Measurements from ENCODE around the gene ODAD2.

ODAD2 gene

GRCh38 chr10:27959093-27959715 lies 39.7 kb downstream of the ODAD2 start:
- no peak for TF ChIP-seq MAX (IDR thresholded peaks at IDR 0.05)
- no peak for TF ChIP-seq NFIC (IDR thresholded peaks at IDR 0.05)
- no peak for TF ChIP-seq TEAD4 (IDR thresholded peaks at IDR 0.05)
- no peak for TF ChIP-seq ZBTB7A (IDR thresholded peaks at IDR 0.05; ENCODE audit: low read depth)
- TF ChIP-seq YY1 (IDR thresholded peaks at IDR 0.05; ENCODE audit: low read depth) = no peak
- no peak for TF ChIP-seq EP300 (IDR thresholded peaks at IDR 0.05; ENCODE audit: borderline replicate concordance)
- TF ChIP-seq RAD21 (IDR thresholded peaks at IDR 0.05; ENCODE audit: low read depth) = no peak
- no peak for TF ChIP-seq USF1 (IDR thresholded peaks at IDR 0.05)
- TF ChIP-seq CREB1 (IDR thresholded peaks at IDR 0.05; ENCODE audit: low read depth) = no peak
- TF ChIP-seq CEBPB (IDR thresholded peaks at IDR 0.05) = no peak

GRCh38 chr10:27950242-27950564 lies 48.7 kb downstream of the ODAD2 start:
- TF ChIP-seq YY1 (IDR thresholded peaks at IDR 0.05; ENCODE audit: low read depth) = no peak
- no peak for TF ChIP-seq FOXM1 (IDR thresholded peaks at IDR 0.05; ENCODE audit: borderline replicate concordance, low read depth)
- no peak for TF ChIP-seq MAX (IDR thresholded peaks at IDR 0.05)
- TF ChIP-seq CEBPB (IDR thresholded peaks at IDR 0.05) = no peak
- TF ChIP-seq TCF12 (IDR thresholded peaks at IDR 0.05; ENCODE audit: low read depth) = no peak
- no peak for TF ChIP-seq CREB1 (IDR thresholded peaks at IDR 0.05; ENCODE audit: low read depth)
- no peak for TF ChIP-seq TAF1 (IDR thresholded peaks at IDR 0.05; ENCODE audit: low read depth)
- no peak for TF ChIP-seq EP300 (IDR thresholded peaks at IDR 0.05; ENCODE audit: borderline replicate concordance)
- TF ChIP-seq NFIC (IDR thresholded peaks at IDR 0.05) = no peak
- TF ChIP-seq RAD21 (IDR thresholded peaks at IDR 0.05; ENCODE audit: low read depth) = no peak
- no peak for TF ChIP-seq EGR1 (IDR thresholded peaks at IDR 0.05)
- TF ChIP-seq REST (IDR thresholded peaks at IDR 0.05; ENCODE audit: low read depth) = no peak
- no peak for TF ChIP-seq ZBTB7A (IDR thresholded peaks at IDR 0.05; ENCODE audit: low read depth)
- no peak for TF ChIP-seq TEAD4 (IDR thresholded peaks at IDR 0.05)
- no peak for TF ChIP-seq USF1 (IDR thresholded peaks at IDR 0.05)

- TF ChIP-seq ZBTB7A (IDR thresholded peaks at IDR 0.05; ENCODE audit: low read depth) (no peak), TAF1 (IDR thresholded peaks at IDR 0.05; ENCODE audit: low read depth) (no peak), EP300 (IDR thresholded peaks at IDR 0.05; ENCODE audit: borderline replicate concordance) (no peak), CREB1 (IDR thresholded peaks at IDR 0.05; ENCODE audit: low read depth) (no peak)
These were observed 49.2 kb downstream of the ODAD2 start for GRCh38 chr10:27949528-27950241.

- no peak for TF ChIP-seq TCF12 (IDR thresholded peaks at IDR 0.05; ENCODE audit: low read depth)
- no peak for TF ChIP-seq TEAD4 (IDR thresholded peaks at IDR 0.05)
- no peak for TF ChIP-seq ZBTB7A (IDR thresholded peaks at IDR 0.05; ENCODE audit: low read depth)
- TF ChIP-seq CEBPB (IDR thresholded peaks at IDR 0.05) = no peak
- no peak for TF ChIP-seq EP300 (IDR thresholded peaks at IDR 0.05; ENCODE audit: borderline replicate concordance)
- TF ChIP-seq EGR1 (IDR thresholded peaks at IDR 0.05) = no peak
- no peak for TF ChIP-seq MAX (IDR thresholded peaks at IDR 0.05)
- no peak for TF ChIP-seq RAD21 (IDR thresholded peaks at IDR 0.05; ENCODE audit: low read depth)
- no peak for TF ChIP-seq FOXM1 (IDR thresholded peaks at IDR 0.05; ENCODE audit: borderline replicate concordance, low read depth)
- TF ChIP-seq CREB1 (IDR thresholded peaks at IDR 0.05; ENCODE audit: low read depth) = no peak
- TF ChIP-seq YY1 (IDR thresholded peaks at IDR 0.05; ENCODE audit: low read depth) = no peak
- no peak for TF ChIP-seq TAF1 (IDR thresholded peaks at IDR 0.05; ENCODE audit: low read depth)
- TF ChIP-seq NFIC (IDR thresholded peaks at IDR 0.05) = no peak
- no peak for TF ChIP-seq REST (IDR thresholded peaks at IDR 0.05; ENCODE audit: low read depth)
- TF ChIP-seq USF1 (IDR thresholded peaks at IDR 0.05) = no peak
These were observed 50.7 kb downstream of the ODAD2 start for GRCh38 chr10:27948186-27948585.

- no peak for TF ChIP-seq TCF12 (IDR thresholded peaks at IDR 0.05; ENCODE audit: low read depth)
- no peak for TF ChIP-seq TEAD4 (IDR thresholded peaks at IDR 0.05)
- no peak for TF ChIP-seq TAF1 (IDR thresholded peaks at IDR 0.05; ENCODE audit: low read depth)
- no peak for TF ChIP-seq EGR1 (IDR thresholded peaks at IDR 0.05)
- no peak for TF ChIP-seq YY1 (IDR thresholded peaks at IDR 0.05; ENCODE audit: low read depth)
- no peak for TF ChIP-seq MAX (IDR thresholded peaks at IDR 0.05)
- no peak for TF ChIP-seq NFIC (IDR thresholded peaks at IDR 0.05)
These were observed 51.3 kb downstream of the ODAD2 start for GRCh38 chr10:27947540-27947939.
